HG02840 (cell line): ENCODE results near the gene LMTK2.

ENCODE experiments used
- ATAC-seq: cut with Tn5 transposase; IDR thresholded peaks from one replicate; pipeline ENCODE4 v1.9.1; 2021; ENCODE audit warnings: mild to moderate bottlenecking, moderate library complexity, moderate number of reproducible peaks; ENCODE audit not compliant: unreplicated experiment, low FRiP score

The LMTK2 gene

DNA sequence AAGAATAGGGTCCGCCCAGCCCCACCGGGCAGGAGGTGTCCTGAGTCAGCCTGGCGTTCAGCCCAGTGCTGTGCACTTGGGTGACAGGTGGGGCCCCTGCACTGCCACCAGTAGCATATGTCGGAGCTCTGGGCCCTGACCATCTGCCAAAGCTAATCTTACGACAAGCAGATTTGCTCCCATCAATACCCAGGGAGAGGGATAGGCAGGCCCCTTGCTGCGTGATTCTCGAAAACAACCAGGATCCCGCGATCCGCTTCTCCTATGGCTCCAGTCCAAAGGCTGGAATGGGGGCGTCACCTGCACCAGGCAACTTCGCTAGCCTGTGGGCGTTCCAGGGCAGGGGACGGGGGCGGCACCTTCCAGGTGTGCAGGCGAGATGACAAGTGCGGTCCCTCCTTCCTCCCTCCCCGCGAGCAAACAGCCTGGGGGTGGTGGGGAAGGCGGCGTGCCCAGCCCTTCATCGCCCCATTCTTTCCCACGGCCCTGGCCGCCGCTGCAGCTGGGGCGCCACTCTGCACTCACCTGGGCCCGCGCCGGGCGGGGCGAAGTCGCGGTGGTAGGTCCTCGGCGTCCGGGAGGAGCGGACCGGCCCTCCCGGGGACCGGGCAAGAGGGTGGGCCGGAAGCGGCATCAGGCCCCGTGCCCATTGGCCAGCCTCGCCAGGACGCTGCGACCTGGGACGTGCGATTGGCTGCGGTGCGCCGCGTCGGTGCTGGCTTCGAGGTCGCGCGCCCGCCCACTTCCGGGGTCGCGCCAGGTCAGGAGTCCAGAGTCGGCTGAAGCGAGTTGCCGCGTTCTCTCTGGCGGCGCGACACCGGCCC, 145.2 kb downstream of the LMTK2 start, which contains the start of gene TECPR1:
TECPR1 (minus strand) TSS at position 632 of the 824 bp plus-strand sequence. CDS start 6,086 bp downstream, outside the sequence.
- ATAC-seq = peak; percentile 97

GRCh38 chr7:98252425-98253054, 145.9 kb downstream of the LMTK2 start:
- ATAC-seq = peak; percentile 32

DNA sequence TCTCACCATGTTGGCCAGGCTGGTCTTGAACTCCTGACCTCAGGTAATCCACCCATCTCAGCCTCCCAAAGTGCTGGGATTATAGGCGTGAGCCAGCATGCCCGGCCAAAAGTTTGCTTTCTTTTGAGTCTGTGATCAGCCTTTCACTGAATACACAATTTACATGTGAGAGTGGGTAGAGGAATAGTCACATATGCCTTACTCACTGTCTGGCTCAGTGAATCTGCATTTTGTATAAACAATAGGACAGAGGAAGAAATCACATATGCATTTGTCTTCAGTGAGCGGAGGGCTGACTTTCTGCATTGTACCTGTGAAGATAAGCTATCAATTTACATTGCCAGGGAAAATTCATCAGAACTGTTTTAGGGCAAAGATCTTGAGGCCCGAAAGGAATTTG, 147.9 kb downstream of the LMTK2 start:
- ATAC-seq = no peak

DNA sequence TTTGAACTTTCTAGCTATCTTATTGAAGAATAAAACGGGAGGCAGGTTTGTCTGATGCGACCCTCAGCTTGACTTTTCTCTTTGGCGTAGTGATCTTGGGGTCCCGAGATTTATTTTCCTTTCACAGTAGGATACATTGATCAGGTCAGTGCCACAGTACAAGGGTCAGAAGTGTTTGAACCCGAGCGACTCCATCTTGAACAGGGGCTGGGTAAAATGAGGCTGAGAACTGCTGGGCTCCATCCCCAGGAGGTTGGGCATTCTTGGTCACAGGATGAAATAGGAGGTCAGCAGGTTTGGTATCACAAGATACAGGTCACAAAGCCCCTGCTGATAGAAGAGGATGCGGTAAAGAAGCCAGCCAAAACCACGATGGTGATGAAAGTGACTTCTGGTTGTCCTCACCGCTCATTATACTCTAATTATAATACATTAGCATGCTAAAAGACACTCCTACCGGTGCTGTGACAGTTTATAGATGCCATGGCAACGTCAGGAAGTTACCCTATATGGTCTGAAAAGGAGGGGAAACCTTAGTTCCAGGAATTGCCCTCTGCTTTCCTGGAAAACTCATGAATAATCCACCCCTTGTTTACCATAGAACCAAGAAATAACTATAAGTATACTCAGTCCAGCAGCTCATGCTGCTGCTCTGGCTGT, 148.4 kb downstream of the LMTK2 start:
- no peak for ATAC-seq

DNA sequence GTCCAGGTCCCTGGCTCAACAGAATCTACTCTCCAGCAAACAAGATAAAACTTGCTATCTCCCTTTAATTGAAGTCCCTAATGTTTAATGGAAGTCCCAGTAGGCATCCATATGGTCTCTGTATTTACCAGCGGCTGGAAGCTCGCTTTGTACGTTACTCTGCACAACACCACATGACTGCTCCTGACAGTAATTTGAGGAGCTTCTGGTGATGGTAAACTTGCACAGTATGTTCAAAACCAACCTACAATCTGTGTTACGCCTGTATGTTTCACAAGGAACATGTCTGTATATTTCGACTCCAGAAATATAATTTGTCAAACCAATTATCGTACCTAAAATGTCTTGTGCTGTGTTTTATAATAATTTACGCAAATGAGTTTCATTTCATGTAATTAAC, 149.8 kb downstream of the LMTK2 start:
- no peak for ATAC-seq

GRCh38 chr7:98257701-98258100, 151.0 kb downstream of the LMTK2 start:
- no peak for ATAC-seq
